Activated CD4-positive, alpha-beta T cell treated with anti-CD3 and anti-CD28 coated beads, Interleukin-2, Interleukin-4, amounts not matched to agents 100 ng/mL and 50 ng/mL, durations not matched to agents 16 hours and 8 hours (primary cell): ENCODE measurements around the gene WDPCP.
A peak's percentile ranks its signal among the peaks of the same experiment; 100 is the strongest.
"Not testable (repeated sequence)": the region's sequence is repeated elsewhere in the genome, so short reads cannot be mapped to it uniquely, and the experiment has no call there.

Experiments
- DNase-seq: peaks from one replicate; pipeline ENCODE4 v3.0.0-alpha.2; 2020; ENCODE audit warnings: low spot score

Gene WDPCP

GRCh38 chr2:63539416-63540162 is 48.7 kb downstream of the WDPCP start:
- no peak for DNase-seq

GRCh38 chr2:63538390-63538789 is 49.9 kb downstream of the WDPCP start:
- no peak for DNase-seq

GRCh38 chr2:63537306-63537705 is 51.0 kb downstream of the WDPCP start:
- DNase-seq, result no peak

DNA sequence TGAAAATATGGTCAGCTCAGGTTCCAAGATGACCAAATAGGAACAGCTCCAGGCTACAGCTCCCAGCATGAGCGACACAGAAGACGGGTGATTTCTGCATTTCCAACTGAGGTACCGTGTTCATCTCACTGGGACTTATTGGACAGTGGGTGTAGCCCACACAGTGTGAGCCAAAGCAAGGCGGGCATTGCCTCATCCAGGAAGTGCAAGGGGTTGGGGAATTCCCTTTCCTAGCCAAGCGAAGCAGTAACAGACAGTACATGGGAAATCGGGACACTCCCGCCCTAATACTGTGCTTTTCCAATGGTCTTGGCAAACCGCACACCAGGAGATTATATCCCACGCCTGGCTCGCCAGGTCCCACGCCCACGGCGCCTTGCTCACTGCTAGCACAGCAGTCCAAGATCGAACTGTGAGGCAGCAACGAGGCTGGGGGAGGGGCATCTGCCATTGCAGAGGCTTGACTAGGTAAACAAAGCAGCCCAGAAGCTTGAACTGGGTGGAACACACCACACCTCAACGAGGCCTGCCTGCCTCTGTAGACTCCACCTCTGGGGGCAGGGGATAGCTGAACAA is 57.5 kb downstream of the WDPCP start:
- DNase-seq, result no peak

GRCh38 chr2:63525905-63526304 is 62.4 kb downstream of the WDPCP start:
- no peak for DNase-seq

DNA sequence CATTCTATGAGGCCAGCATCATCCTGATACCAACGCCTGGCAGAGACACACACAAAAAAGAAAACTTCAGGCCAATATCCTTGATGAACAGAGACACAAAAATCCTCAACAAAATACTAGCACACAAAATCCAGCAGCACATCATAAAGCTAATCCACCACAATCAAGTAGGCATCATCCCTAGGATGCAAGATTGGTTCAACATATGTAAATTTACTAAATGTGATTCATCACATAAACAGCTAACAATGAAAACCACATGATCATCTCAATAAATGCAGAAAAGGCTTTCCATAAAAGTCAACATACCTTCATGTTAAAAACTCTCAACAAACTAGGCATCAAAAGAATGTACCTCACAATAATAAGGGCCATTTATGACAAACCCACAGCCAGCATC is 65.3 kb downstream of the WDPCP start:
- no peak for DNase-seq

GRCh38 chr2:63520793-63521192 is 67.5 kb downstream of the WDPCP start:
- no peak for DNase-seq

GRCh38 chr2:63514781-63515180 is 73.5 kb downstream of the WDPCP start:
- DNase-seq, result no peak

DNA sequence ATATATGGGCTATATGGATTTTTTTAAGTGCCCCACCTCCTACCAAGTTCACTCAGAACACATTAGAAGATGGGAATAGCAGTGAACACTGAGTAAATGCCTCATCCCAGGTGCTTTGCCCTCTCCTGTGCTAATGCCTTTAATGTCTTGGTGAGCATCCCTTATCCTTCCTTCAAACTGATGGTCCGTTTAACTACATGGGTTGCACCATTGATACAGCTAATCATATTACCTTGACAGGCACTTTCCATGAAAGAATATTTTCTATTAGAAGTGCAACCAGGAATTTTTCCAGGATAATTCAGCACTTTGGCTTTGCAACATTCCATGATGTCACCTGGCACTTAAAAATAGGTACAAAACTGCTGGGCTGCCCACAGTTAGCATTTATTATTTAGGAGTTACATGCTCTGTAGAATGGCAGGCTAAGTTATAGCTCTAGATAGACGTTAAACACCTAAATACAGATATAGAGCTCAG is 74.0 kb downstream of the WDPCP start:
- no peak for DNase-seq

- DNase-seq, result no peak
Observed at GRCh38 chr2:63506320-63506719, 82.0 kb downstream of the WDPCP start.

DNA sequence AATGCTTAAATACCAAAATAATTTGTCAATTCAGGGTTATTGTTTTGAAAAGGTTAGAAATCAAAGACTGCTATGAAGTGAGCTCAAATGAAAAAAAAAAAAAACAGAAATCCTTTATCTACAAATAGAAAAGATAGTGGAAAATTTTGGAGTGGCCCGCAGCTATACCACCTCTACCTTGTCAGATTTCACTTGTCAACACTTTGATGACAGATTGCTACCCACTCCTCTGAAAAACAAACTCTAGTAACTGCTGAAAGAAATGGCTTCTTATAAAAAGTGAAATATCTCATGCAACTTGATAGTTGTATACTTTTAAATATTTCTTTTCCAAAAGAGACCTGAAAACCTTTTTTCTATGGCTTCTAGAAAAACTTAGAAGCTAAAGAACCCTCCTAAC is 84.5 kb downstream of the WDPCP start:
- no peak for DNase-seq

GRCh38 chr2:63500398-63500797 is 87.9 kb downstream of the WDPCP start:
- DNase-seq, result no peak

DNA sequence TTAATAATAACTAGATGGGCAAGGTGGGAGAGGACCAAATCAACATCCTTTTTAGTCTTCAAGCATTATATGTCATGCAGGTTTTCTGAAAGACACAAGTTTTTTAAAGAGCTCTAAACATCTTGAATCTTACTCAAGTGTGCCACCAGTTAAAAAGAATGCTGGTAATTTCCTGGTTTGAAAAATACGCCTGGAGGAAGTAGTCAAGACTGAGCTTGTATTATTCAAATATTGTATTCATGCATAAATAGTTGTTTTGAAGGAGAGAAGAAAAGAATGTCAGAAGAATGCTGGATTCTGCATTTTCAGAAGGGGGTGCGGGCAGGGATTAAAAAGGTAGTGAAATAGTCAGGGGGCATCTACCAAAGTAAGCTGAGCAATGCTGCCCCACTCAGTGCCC is 90.7 kb downstream of the WDPCP start:
- DNase-seq, result no peak

GRCh38 chr2:63494968-63495367 is 93.3 kb downstream of the WDPCP start:
- DNase-seq, result no peak

GRCh38 chr2:63494100-63494499 is 94.2 kb downstream of the WDPCP start:
- no peak for DNase-seq

DNA sequence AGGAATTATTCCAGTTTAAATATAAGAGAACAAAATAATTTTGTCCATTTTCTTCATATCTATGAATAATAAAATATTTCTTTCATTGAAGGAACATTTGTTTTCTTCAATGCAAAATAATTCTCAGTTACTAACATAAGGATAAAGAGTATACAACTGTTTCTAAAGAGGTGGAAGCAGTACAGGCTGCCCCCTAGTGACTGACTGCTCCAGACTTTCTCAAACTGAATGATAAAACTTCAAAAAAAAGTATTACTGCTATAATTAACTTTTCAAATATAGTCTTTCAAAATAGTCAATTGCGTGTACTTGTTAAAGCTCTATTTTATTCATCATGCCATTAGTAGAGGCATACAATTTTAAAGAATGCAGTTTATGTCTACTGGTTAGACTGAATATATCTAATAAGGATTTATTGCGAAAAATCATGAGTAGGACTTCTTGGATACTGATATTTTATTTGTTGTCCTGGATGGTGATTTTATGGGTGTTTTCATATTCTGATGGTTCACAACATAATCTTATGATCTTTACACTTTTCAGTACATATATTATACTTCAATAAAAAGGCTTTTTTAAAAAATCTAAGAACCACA is 100.1 kb downstream of the WDPCP start:
- DNase-seq, result peak; percentile 5

GRCh38 chr2:63486861-63487290 is 101.4 kb downstream of the WDPCP start:
- DNase-seq, result no peak

DNA sequence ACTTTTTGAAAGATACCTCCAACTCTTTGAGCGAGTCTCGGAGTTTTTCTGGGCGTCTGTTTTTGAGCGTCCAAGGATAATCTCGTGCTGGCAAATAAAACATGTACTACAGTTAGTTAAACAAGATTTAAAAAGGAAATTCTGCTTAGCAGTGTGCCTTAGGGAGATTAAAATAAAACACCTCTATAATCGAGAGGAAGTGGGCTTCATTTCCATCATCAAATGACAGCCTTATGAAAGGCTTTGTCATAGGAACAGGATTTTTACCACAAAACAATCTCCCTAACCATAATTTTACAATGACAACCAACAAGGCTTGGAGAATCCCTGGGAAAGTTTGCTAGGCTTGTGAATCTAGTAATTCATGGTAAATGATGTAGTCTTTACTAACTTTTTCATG is 103.4 kb downstream of the WDPCP start:
- DNase-seq, result no peak

- DNase-seq, result no peak
Observed at GRCh38 chr2:63484481-63484880, 103.8 kb downstream of the WDPCP start.

DNA sequence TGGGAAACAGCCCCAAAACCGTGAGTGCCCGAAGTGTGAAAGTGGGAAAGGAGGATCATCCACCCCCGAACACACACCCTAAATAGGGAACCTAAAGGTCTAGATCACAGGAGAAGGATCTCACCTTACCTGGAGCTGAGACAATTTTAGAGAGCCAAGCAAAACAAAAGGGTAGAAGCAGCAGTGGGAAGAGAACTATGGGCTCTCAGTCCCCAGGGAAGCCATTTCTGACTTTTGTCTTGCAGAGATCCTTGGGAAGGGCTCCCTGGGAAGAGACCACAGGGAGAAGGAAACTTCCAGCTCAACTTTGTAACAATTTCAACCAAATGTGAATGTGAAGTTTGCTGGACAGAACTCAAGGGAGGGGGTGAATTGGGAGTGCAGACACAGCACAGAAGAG is 110.6 kb downstream of the WDPCP start:
- no peak for DNase-seq

DNA sequence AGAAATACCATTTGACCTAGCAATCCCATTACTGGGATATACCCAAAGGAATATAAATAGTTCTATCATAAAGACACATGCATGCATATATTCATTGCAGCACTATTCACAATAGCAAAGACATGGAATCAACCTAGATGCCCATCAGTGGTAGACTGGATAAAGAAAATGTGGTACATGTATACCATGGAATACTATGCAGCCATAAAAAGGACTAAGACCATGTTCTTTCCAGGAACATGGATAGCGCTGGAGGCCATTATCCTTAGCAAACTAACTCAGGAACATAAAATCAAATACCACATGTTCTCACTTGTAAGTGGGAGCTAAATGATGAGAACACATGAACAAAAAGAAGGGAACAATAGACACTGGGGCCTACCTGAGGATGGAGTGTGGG is 119.0 kb downstream of the WDPCP start:
- DNase-seq, result not testable (repeated sequence)

DNA sequence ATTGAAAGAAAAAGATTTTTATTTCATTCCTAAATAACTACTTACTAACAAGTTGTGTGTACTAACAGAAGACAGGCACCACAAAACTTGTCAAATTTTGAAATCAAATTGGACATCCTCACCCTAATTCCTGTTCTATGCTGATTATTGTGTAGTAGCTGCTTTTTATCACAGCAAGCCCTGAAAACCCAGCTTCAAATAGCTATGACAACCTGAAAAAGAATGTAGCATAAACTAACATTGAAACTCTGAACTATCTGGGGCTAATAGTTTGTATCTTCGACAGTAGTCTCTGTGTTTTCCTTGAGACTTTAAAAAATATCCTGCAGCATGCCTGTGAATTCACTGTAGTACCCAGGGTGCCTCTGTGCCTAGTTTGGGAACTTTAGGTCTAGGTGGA is 122.6 kb downstream of the WDPCP start:
- DNase-seq, result no peak

GRCh38 chr2:63463142-63463541 is 125.1 kb downstream of the WDPCP start:
- DNase-seq, result no peak

DNA sequence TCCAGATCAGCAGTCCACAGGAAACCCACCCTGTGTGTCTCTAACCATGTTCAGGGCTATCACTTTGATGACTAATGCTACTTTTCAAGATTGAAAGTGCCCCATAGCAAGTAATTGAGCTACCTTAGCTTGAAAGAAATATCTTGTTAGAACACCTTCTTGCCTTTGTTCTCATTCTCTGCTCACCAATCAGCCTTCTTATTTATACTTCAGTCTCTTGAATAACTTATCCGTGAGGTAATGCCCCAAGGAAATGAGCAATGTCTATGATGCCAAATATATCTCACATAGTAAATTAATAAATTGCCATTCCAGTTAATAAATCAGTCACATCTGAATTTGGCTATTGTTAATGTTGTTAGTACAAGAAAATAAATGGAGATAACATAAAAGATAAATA is 141.6 kb downstream of the WDPCP start:
- no peak for DNase-seq
